GM23338 (cell line): Measurements from ENCODE around the gene PPP2R3B.

ENCODE experiments used
- CREB1 ChIP-seq: fragments of 250-450 bp; sonication (Bioruptor Pico); IDR thresholded peaks from 2 replicates; pipeline ENCODE4 v1.5.0; 2020; ENCODE audit warnings: low read depth, mild to moderate bottlenecking, moderate library complexity
- CTCF ChIP-seq, 2 experiments: fragments of 200-600 bp in 1 of 2; sonication (generic) in 1 of 2; conservative IDR thresholded peaks; 2 replicates each; pipeline versions ENCODE4 v1.5.1 to v1.6.1; 2016 to 2017; ENCODE audit warnings: antibody characterized with exemption in 2 of 2, low read depth in 2 of 2, mild to moderate bottlenecking in 2 of 2, moderate library complexity in 1 of 2
- EZH2 ChIP-seq: fragments of 200-600 bp; sonication (generic); IDR thresholded peaks from one replicate; pipeline ENCODE4 v1.8.0; 2017; ENCODE audit warnings: antibody characterized with exemption, mild to moderate bottlenecking, low read depth; ENCODE audit not compliant: unreplicated experiment
- EZH2phosphoT487 ChIP-seq: fragments of 200-600 bp; sonication (generic); IDR thresholded peaks from one replicate; pipeline ENCODE4 v1.8.1; 2018; ENCODE audit warnings: antibody characterized with exemption; ENCODE audit not compliant: unreplicated experiment
- POLR2AphosphoS5 ChIP-seq: IDR thresholded peaks from 2 replicates; pipeline ENCODE4 v1.6.1; 2016; ENCODE audit warnings: antibody characterized with exemption, low read depth
- REST ChIP-seq: IDR thresholded peaks from one replicate; pipeline ENCODE4 v1.6.1; 2018; ENCODE audit warnings: antibody characterized with exemption; ENCODE audit not compliant: unreplicated experiment
- ZNF114 ChIP-seq: fragments of 250-450 bp; sonication (Bioruptor Pico); IDR thresholded peaks from 2 replicates; pipeline ENCODE4 v1.5.0; 2020; ENCODE audit warnings: mild to moderate bottlenecking, moderate library complexity
- ZNF331 ChIP-seq: fragments of 250-450 bp; sonication (Bioruptor Pico); IDR thresholded peaks from 2 replicates; pipeline ENCODE4 v1.5.0; 2020; ENCODE audit warnings: low read depth, mild to moderate bottlenecking, moderate library complexity

GRCh38 chrX:418927-419729 lies 32.4 kb upstream of the PPP2R3B start:
- TF ChIP-seq CTCF (conservative IDR thresholded peaks at IDR 0.05; ENCODE audit: low read depth in 2 of 2): no peak
- no peak for TF ChIP-seq REST
- no peak for TF ChIP-seq CREB1 (CRISPR knock-in tag)
- no peak for TF ChIP-seq EZH2
- TF ChIP-seq ZNF331 (CRISPR knock-in tag): no peak
- TF ChIP-seq POLR2AphosphoS5: no peak
- no peak for TF ChIP-seq EZH2phosphoT487
- TF ChIP-seq ZNF114 (CRISPR knock-in tag): no peak
